Measurements from ENCODE around the gene SMIM21.

- TF ChIP-seq CTCF (IDR thresholded peaks at IDR 0.05) (no peak), POLR2AphosphoS5 (IDR thresholded peaks at IDR 0.05) (no peak), POLR2A (IDR thresholded peaks at IDR 0.05) (no peak)
These were observed 20.7 kb downstream of the SMIM21 start for GRCh38 chr18:75406491-75407445.

Data from breast epithelium (tissue), 3 donors.